Adrenal gland (tissue), 12 donors: Measurements from ENCODE around the gene PRKD1. TPM values are rescaled to one million over a fixed set of nuclear protein-coding genes. Genes with fewer than 3 reads are reported as not detected.

Source experiments
- DNase-seq, 7 donors: peaks; one replicate each; pipeline ENCODE4 v3.0.0-alpha.2; 2019 to 2020
- H3K27ac ChIP-seq, 5 donors: fragments of 200-600 bp; sonication (generic) in 4 of 5; 1 replicate in 3 of 5; 2 replicates in 2 of 5; pipeline versions ENCODE4 v1.5.1 to v1.8.0; 2016 to 2020; ENCODE audit warnings: mild to moderate bottlenecking in 1 of 5
- H3K27me3 ChIP-seq: fragments of 200-600 bp; 2 replicates; pipeline ENCODE4 v1.8.0; 2021
- H3K36me3 ChIP-seq, 2 donors: fragments of 200-600 bp; replicated peaks in 1 of 2; 1 replicate in 1 of 2; 2 replicates in 1 of 2; pipeline versions ENCODE4 v1.5.1 to v1.8.0; 2018 to 2022
- H3K4me1 ChIP-seq, 2 donors: fragments of 200-600 bp; replicated peaks in 1 of 2; 1 replicate in 1 of 2; 2 replicates in 1 of 2; pipeline versions ENCODE4 v1.5.1 to v1.8.0; 2018 to 2021
- H3K4me3 ChIP-seq, 4 donors: fragments of 200-600 bp; sonication (generic) in 3 of 4; one replicate each; pipeline ENCODE4 v1.5.1; 2016 to 2018
- H3K9me3 ChIP-seq, 3 donors: fragments of 200-600 bp; sonication (generic) in 1 of 3; replicated peaks in 1 of 3; 1 replicate in 2 of 3; 2 replicates in 1 of 3; pipeline versions ENCODE4 v1.5.1 to v1.8.0; 2016 to 2021
- CTCF ChIP-seq, 6 experiments: fragments of 450-650 bp in 4 of 6; fragments of 200-600 bp in 2 of 6; sonication (generic) in 1 of 6; IDR thresholded peaks; 1 replicate in 5 of 6; 2 replicates in 1 of 6; pipeline versions ENCODE4 v1.5.1 to v1.8.0; 2016 to 2021; ENCODE audit warnings: antibody characterized with exemption in 6 of 6, mild to moderate bottlenecking in 2 of 6, moderate library complexity in 1 of 6
- POLR2A ChIP-seq, 2 donors: fragments of 450-650 bp; IDR thresholded peaks; one replicate each; pipeline ENCODE4 v1.6.1; 2017; ENCODE audit warnings: antibody characterized with exemption in 2 of 2, mild to moderate bottlenecking in 2 of 2, moderate library complexity in 1 of 2
- WGBS, 4 donors: extraction: QIAGEN DNeasy Blood & Tissue Kit in 2 of 4; methylation state at CpG; one replicate each; pipeline versions ENCODE4 v1.1.5 to v1.1.7; 2013 to 2017; 5-methylcytosine and 5-hydroxymethylcytosine counted together
- intact Hi-C, 2 donors: fragments of 100-400 bp; cut with DNase I; formaldehyde crosslinking; loops; one replicate each; pipeline versions ENCODE4 v1.14.1 to v1.15.0; 2022 to 2023
- polyA plus RNA-seq, 3 donors: library from polyadenylated mRNA; stranded (reverse); fragments of 200-250 nt in 2 of 3; fragments of 350-450 nt in 1 of 3; fragmentation: Illumina TruSeq in 1 of 3; extraction: RNeasy Lipid Tissue Mini Kit (QIAGEN cat#74804) in 1 of 3; gene quantifications; one replicate each; pipeline ENCODE4 v1.2.3, GENCODE V29; 2013 to 2014
- total RNA-seq, 9 donors: library from RNA; depleted of rRNA in 4 of 9; stranded (reverse); fragments of >200 nt in 4 of 9; fragments of 120-200 nt in 1 of 9; fragmentation: NEBNext Ultra II Directional in 1 of 9; extraction: Animal tissue kit (Norgen Biotek cat#: 25700) in 1 of 9; gene quantifications; one replicate each; pipeline versions ENCODE4 v1.1.0 to v1.2.4, GENCODE V29; 2013 to 2023
- donor health status: healthy with polysubstance abuse.
- donor health status: Bipolar disorder and iron deficiency.
- donor health status: DM: yes; HTN: yes; CAD: no.
- donor health status: DM: no; HTN: no; CAD: no.
- donor health status: DM: no; HTN: no; CAD: no.
- donor health status: DM: yes; HTN: yes; CAD: no.

PRKD1 gene
- total and polyA plus RNA-seq, 12 donors: 6.9 to 30.1 (median 22.0) TPM

GRCh38 chr14:29944091-29944490 is 16.4 kb upstream of the PRKD1 start:
- Histone ChIP-seq H3K9me3 (no peaks in the 10 kb centered on the region), H3K4me1 (no peaks in the 10 kb centered on the region), H3K27me3 (no peaks in the 10 kb centered on the region), H3K4me3 (no peak overlapping the region), H3K27ac (no peak overlapping the region), H3K36me3 (no peaks in the 10 kb centered on the region)
- no peak for DNase-seq
- intact Hi-C loops: no loop called here
- TF ChIP-seq POLR2A (IDR thresholded peaks at IDR 0.05) (no peak), CTCF (IDR thresholded peaks at IDR 0.05) (no peak)

GRCh38 chr14:29941401-29941800 is 13.8 kb upstream of the PRKD1 start:
- H3K9me3 ChIP-seq: no peaks in the 10 kb centered on the region
- no peak overlapping the region for H3K27ac ChIP-seq
- no peaks in the 10 kb centered on the region for H3K4me1 ChIP-seq
- no peaks in the 10 kb centered on the region for H3K27me3 ChIP-seq
- WGBS, 4 donors: 59 to 75% (median 68%) methylated on average over 2 of the region's 2 CpGs
- intact Hi-C loops: no loop called here
- TF ChIP-seq CTCF (IDR thresholded peaks at IDR 0.05) (no peak), POLR2A (IDR thresholded peaks at IDR 0.05) (no peak)
- H3K36me3 ChIP-seq: no peaks in the 10 kb centered on the region
- H3K4me3 ChIP-seq: no peak overlapping the region
- no peak for DNase-seq

GRCh38 chr14:29940482-29940881 is 12.8 kb upstream of the PRKD1 start:
- no peaks in the 10 kb centered on the region for H3K9me3 ChIP-seq
- H3K36me3 ChIP-seq: no peaks in the 10 kb centered on the region
- no peak overlapping the region for H3K4me3 ChIP-seq
- TF ChIP-seq POLR2A (IDR thresholded peaks at IDR 0.05): no peak
- TF ChIP-seq CTCF (IDR thresholded peaks at IDR 0.05): no peak
- intact Hi-C loops: no loop called here
- no peaks in the 10 kb centered on the region for H3K4me1 ChIP-seq
- 86 to 92% (median 89%) methylated on average over 3 of the region's 3 CpGs for WGBS, 4 donors
- no peaks in the 10 kb centered on the region for H3K27me3 ChIP-seq
- H3K27ac ChIP-seq: no peak overlapping the region
- no peak for DNase-seq

GRCh38 chr14:29937116-29937515 is 9.5 kb upstream of the PRKD1 start:
- intact Hi-C loops: no loop called here
- H3K27me3 ChIP-seq: no peaks in the 10 kb centered on the region
- H3K27ac ChIP-seq: no peak overlapping the region
- no peak for DNase-seq
- TF ChIP-seq POLR2A (IDR thresholded peaks at IDR 0.05) (no peak), CTCF (IDR thresholded peaks at IDR 0.05) (no peak)
- H3K36me3 ChIP-seq: no peaks in the 10 kb centered on the region
- H3K4me3 ChIP-seq: no peak overlapping the region
- no peaks in the 10 kb centered on the region for H3K9me3 ChIP-seq
- 84 to 92% (median 86%) methylated on average over 2 of the region's 2 CpGs for WGBS, 4 donors
- H3K4me1 ChIP-seq: no peaks in the 10 kb centered on the region
